Mucosa of rectum (tissue), 2 donors: ENCODE results near the gene ABHD3.
"Not testable (repeated sequence)": the region's sequence is repeated elsewhere in the genome, so short reads cannot be mapped to it uniquely, and the experiment has no call there.

Experiments
- H3K27ac ChIP-seq, 2 donors: one replicate each; pipeline ENCODE4 v1.7.0; 2013; ENCODE audit warnings: inconsistent platforms in 2 of 2, low read depth in 2 of 2, low read length in 2 of 2
- H3K27me3 ChIP-seq, 2 donors: one replicate each; pipeline ENCODE4 v1.7.0; 2013; ENCODE audit warnings: low read length in 2 of 2; ENCODE audit not compliant: control insufficient read depth in 2 of 2, insufficient read depth in 2 of 2
- H3K36me3 ChIP-seq, 2 donors: one replicate each; pipeline ENCODE4 v1.7.0; 2013; ENCODE audit warnings: low read length in 2 of 2; ENCODE audit not compliant: control insufficient read depth in 2 of 2, insufficient read depth in 2 of 2
- H3K4me1 ChIP-seq, 2 donors: one replicate each; pipeline ENCODE4 v1.7.0; 2013; ENCODE audit warnings: low read length in 2 of 2, mild to moderate bottlenecking in 1 of 2; ENCODE audit not compliant: control insufficient read depth in 2 of 2, insufficient read depth in 2 of 2
- H3K4me3 ChIP-seq, 2 donors: one replicate each; pipeline ENCODE4 v1.7.0; 2013; ENCODE audit warnings: low read length in 2 of 2
- H3K9ac ChIP-seq, 2 donors: one replicate each; pipeline ENCODE4 v1.7.0; 2013; ENCODE audit warnings: low read length in 2 of 2, low read depth in 1 of 2, mild to moderate bottlenecking in 1 of 2
- H3K9me3 ChIP-seq, 2 donors: one replicate each; pipeline ENCODE4 v1.7.0; 2013; ENCODE audit warnings: low read length in 2 of 2; ENCODE audit not compliant: control insufficient read depth in 2 of 2
- donor health status: healthy.
- donor health status: Normal muscosa, but diverticular disease.

The ABHD3 gene

GRCh38 chr18:21703241-21703820 is 1.2 kb downstream of the ABHD3 start:
- Histone ChIP-seq H3K4me3 (peak overlapping the region; percentile 88 to 94), H3K9ac (peak overlapping the region; percentile 92), H3K27ac (peak overlapping the region; percentile 96 to 98), H3K4me1 (peaks cover 9 to 10% of the 10 kb centered on the region in 2 donors), H3K36me3 (peaks cover 13 to 14% of the 10 kb centered on the region in 2 donors), H3K27me3 (no peaks in the 10 kb centered on the region), H3K9me3 (no peaks in the 10 kb centered on the region)

DNA sequence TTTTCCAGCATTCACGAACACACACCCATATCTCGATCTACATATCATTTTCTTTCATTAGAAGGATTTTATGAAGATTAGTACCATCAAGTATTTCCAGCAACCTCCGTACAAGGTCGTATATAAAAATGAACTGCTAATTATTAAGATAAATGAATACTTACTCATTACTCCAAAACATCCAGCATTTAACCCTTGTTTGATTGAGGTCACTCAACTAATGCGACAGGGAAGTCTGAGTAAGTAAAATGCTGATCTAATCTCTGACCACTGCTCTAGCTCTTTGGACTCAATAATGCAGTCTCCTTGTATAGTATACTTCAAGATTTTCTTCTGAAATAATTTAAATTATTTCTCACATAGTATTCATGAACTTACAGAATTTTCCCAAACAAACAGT is 2.0 kb downstream of the ABHD3 start:
- Histone ChIP-seq H3K27me3 (no peaks in the 10 kb centered on the region), H3K27ac (no peak overlapping the region), H3K9me3 (no peaks in the 10 kb centered on the region), H3K36me3 (peaks cover 13 to 14% of the 10 kb centered on the region in 2 donors), H3K4me3 (peak overlapping the region; percentile 88 to 94), H3K4me1 (peaks cover 9 to 15% of the 10 kb centered on the region in 2 donors), H3K9ac (no peak overlapping the region)

GRCh38 chr18:21701621-21702020 is 3.0 kb downstream of the ABHD3 start:
- Histone ChIP-seq H3K4me3 (no peak overlapping the region), H3K36me3 (peaks cover 13 to 14% of the 10 kb centered on the region in 2 donors), H3K4me1 (peaks cover 9 to 15% of the 10 kb centered on the region in 2 donors), H3K27ac (no peak overlapping the region), H3K9ac (no peak overlapping the region), H3K27me3 (no peaks in the 10 kb centered on the region), H3K9me3 (no peaks in the 10 kb centered on the region)

- H3K9ac ChIP-seq, result no peak overlapping the region
- no peak overlapping the region for H3K4me3 ChIP-seq
- H3K36me3 ChIP-seq, result peaks cover 15 to 16% of the 10 kb centered on the region in 2 donors
- no peaks in the 10 kb centered on the region for H3K27me3 ChIP-seq
- no peaks in the 10 kb centered on the region for H3K9me3 ChIP-seq
- H3K27ac ChIP-seq, result no peak overlapping the region
- H3K4me1 ChIP-seq, result peaks cover 9 to 15% of the 10 kb centered on the region in 2 donors
Observed at GRCh38 chr18:21700528-21701075, 4.0 kb downstream of the ABHD3 start.

- no peak overlapping the region for H3K27ac ChIP-seq
- H3K9ac ChIP-seq, result no peak overlapping the region
- no peaks in the 10 kb centered on the region for H3K27me3 ChIP-seq
- no peaks in the 10 kb centered on the region for H3K9me3 ChIP-seq
- H3K4me1 ChIP-seq, result peaks cover 0 to 4% of the 10 kb centered on the region in 2 donors
- no peak overlapping the region for H3K4me3 ChIP-seq
- peaks cover 11 to 30% of the 10 kb centered on the region in 2 donors for H3K36me3 ChIP-seq
Observed at GRCh38 chr18:21693322-21693721, 11.3 kb downstream of the ABHD3 start.

DNA sequence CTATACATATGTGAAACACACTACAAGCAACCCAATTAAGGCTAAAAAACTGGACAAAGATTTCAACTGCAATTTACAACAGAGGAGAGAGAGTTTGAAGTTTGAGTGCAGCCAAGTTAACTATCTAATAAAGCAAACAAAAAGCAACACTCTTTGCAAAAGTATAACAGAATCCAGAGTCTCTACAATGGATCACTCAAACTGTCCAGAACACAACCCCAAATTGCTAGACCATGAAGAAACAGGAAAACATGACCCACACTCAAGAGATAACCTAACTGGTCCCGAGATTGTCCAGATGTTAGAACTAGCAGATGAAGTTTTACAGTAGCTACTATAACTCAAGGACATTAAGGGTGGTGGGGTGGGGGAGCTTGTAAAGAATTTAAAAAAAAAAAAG is 14.8 kb downstream of the ABHD3 start:
- Histone ChIP-seq H3K9ac (no peak overlapping the region), H3K27ac (no peak overlapping the region), H3K9me3 (no peaks in the 10 kb centered on the region), H3K36me3 (peaks cover 4 to 32% of the 10 kb centered on the region in 2 donors), H3K4me3 (no peak overlapping the region), H3K27me3 (no peaks in the 10 kb centered on the region), H3K4me1 (peaks cover 9 to 12% of the 10 kb centered on the region in 2 donors)

- peak overlapping the region in 1 of 2 donors; percentile 20 for H3K9ac ChIP-seq
- no peaks in the 10 kb centered on the region for H3K9me3 ChIP-seq
- no peak overlapping the region for H3K4me3 ChIP-seq
- no peaks in the 10 kb centered on the region for H3K27me3 ChIP-seq
- H3K36me3 ChIP-seq, result peaks cover 0 to 19% of the 10 kb centered on the region in 2 donors
- peaks cover 18 to 19% of the 10 kb centered on the region in 2 donors for H3K4me1 ChIP-seq
- peak overlapping the region; percentile 46 to 81 for H3K27ac ChIP-seq
Observed at GRCh38 chr18:21686282-21687105, 18.1 kb downstream of the ABHD3 start.

GRCh38 chr18:21685556-21685981 is 19.0 kb downstream of the ABHD3 start:
- not testable (repeated sequence) for H3K9me3 ChIP-seq, H3K9ac ChIP-seq, H3K27me3 ChIP-seq, H3K4me3 ChIP-seq
- Histone ChIP-seq H3K4me1 (peaks cover 18 to 19% of the 10 kb centered on the region in 2 donors), H3K27ac (peak overlapping the region; percentile 23 to 81), H3K36me3 (peaks cover 0 to 19% of the 10 kb centered on the region in 2 donors)

DNA sequence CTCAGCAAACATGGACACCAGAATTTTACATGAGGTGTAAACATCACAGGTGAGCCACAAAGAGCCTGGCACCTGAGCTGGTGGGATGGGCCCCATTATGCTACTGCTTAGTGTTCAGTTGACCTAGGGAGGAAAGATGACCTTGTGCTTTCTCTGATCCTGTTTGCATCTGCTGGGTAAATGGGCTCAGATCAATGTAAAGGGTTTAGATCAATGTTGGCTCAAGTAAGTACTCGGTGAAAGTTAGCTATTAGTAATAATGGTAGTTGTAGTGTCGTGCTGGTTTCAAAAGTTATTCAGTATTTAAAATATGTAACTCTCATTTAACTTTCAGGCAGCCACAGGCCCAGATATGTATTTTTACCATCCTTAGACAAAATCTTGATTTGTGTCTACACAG is 19.8 kb downstream of the ABHD3 start:
- no peak overlapping the region for H3K9ac ChIP-seq
- no peaks in the 10 kb centered on the region for H3K9me3 ChIP-seq
- no peak overlapping the region for H3K4me3 ChIP-seq
- H3K4me1 ChIP-seq, result peaks cover 18 to 21% of the 10 kb centered on the region in 2 donors
- peaks cover 0 to 17% of the 10 kb centered on the region in 2 donors for H3K36me3 ChIP-seq
- H3K27ac ChIP-seq, result no peak overlapping the region
- H3K27me3 ChIP-seq, result no peaks in the 10 kb centered on the region
